ENCODE data around the gene KIAA1191.

GRCh38 chr5:176361437-176362232, at the start of gene KIAA1191:
- TF ChIP-seq, protein P1, sequence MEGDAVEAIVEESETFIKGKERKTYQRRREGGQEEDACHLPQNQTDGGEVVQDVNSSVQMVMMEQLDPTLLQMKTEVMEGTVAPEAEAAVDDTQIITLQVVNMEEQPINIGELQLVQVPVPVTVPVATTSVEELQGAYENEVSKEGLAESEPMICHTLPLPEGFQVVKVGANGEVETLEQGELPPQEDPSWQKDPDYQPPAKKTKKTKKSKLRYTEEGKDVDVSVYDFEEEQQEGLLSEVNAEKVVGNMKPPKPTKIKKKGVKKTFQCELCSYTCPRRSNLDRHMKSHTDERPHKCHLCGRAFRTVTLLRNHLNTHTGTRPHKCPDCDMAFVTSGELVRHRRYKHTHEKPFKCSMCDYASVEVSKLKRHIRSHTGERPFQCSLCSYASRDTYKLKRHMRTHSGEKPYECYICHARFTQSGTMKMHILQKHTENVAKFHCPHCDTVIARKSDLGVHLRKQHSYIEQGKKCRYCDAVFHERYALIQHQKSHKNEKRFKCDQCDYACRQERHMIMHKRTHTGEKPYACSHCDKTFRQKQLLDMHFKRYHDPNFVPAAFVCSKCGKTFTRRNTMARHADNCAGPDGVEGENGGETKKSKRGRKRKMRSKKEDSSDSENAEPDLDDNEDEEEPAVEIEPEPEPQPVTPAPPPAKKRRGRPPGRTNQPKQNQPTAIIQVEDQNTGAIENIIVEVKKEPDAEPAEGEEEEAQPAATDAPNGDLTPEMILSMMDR (conservative IDR thresholded peaks at IDR 0.05; ENCODE audit: low read length) = no peak
- TF ChIP-seq EZH2phosphoT487 (IDR thresholded peaks at IDR 0.05; ENCODE audit: borderline replicate concordance) = no peak

All from Loucy (cell line).